Measurements from ENCODE around the gene GINS3.

The GINS3 gene

DNA sequence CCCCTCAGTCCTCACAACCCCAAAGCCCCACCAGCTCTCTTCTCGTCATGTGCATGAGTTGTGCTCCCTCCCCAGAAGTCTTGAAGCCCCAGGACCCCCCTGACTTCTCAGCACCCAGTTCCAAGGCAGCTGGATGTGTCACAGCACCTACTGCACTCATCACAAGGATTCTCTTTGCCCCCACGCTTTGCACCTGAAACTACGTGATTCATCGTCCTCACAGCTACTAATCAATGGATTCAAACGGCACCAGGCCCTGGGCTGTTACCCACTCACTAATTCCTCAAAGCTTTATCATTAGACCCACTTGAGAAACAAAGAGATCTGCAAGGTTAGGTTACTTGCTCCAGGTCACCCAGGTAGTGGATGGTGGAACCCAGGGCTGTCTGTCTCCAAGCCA is 62.6 kb downstream of the GINS3 start:
- in situ Hi-C loops (cut with HindIII; ENCODE audit: low sequenced_read_pairs), result loop anchor here (5.0 kb wide), 1 partner anchor 53 kb away; no protein-coding TSS in a partner anchor

Measured in DLD1 (cell line).